HepG2 (cell line): Measurements from ENCODE around the gene TUBGCP5. TPM values are rescaled to one million over a fixed set of nuclear protein-coding genes. Genes with fewer than 3 reads are reported as not detected.

Source experiments
- ATAC-seq: fragments of 200-7000 bp; cut with Tn5 transposase; 3 replicates; pipeline ENCODE4 v1.9.1; 2020; ENCODE audit warnings: mild to moderate bottlenecking, moderate library complexity
- BruUV-seq: library from RNA; stranded (reverse); fragments of 400-500 nt; replicated peaks from 2 replicates; lab custom pipeline; 2021; lab: Mats Ljungman, UMichigan
- CTCF ChIA-PET: fragments of 300-600 bp; formaldehyde crosslinking; extraction: SDS; loops from one replicate; lab custom pipeline; 2021; ENCODE audit warnings: low total read pairs, inconsistent platforms, low intra/inter-chr PET ratio; lab: Yijun Ruan, JAX
- POLR2A ChIA-PET: fragments of 350-600 bp; sonication (Branson Sonifier 250); formaldehyde crosslinking; loops from one replicate; lab custom pipeline; 2020; ENCODE audit warnings: antibody characterized with exemption, inconsistent platforms; lab: Yijun Ruan, JAX
- DNase-seq: peaks from one replicate; pipeline ENCODE4 v3.0.0-alpha.2; 2015; ENCODE audit warnings: low spot score
- FAIRE-seq: peaks from 3 replicates; lab custom pipeline; 2011; peaks lifted over from hg19 to GRCh38; lab: Jason Lieb, UNC
- H2AFZ ChIP-seq: one replicate; pipeline ENCODE4 v1.6.1; 2011; ENCODE audit warnings: low read length, inconsistent platforms
- H3K27ac ChIP-seq: fragments of 300-600 bp; 3 replicates; pipeline ENCODE4 v1.8.0; 2011; ENCODE audit warnings: mixed run types, mild to moderate bottlenecking, mixed read lengths, low read length, inconsistent platforms; ENCODE audit not compliant: insufficient read depth; ENCODE audit errors: extremely low read length
- H3K27me3 ChIP-seq, 2 experiments: fragments of 200-600 bp in 1 of 2; 2 replicates in 1 of 2; 3 replicates in 1 of 2; pipeline versions ENCODE4 v1.6.0 to v1.8.0; 2011; ENCODE audit warnings: low read length in 2 of 2, mild to moderate bottlenecking in 2 of 2, moderate library complexity in 2 of 2, inconsistent platforms in 1 of 2; ENCODE audit not compliant: insufficient read depth in 2 of 2, control insufficient read depth in 1 of 2
- H3K36me3 ChIP-seq, 2 experiments: fragments of 200-600 bp in 1 of 2; replicated peaks in 1 of 2; 2 replicates in 1 of 2; 3 replicates in 1 of 2; pipeline versions ENCODE4 v1.5.1 to v1.8.0; 2011; ENCODE audit warnings: low read length in 2 of 2, inconsistent platforms in 1 of 2; ENCODE audit not compliant: insufficient read depth in 2 of 2, control insufficient read depth in 1 of 2
- H3K4me1 ChIP-seq: 2 replicates; pipeline ENCODE4 v1.5.1; 2012; ENCODE audit warnings: low read length, inconsistent platforms; ENCODE audit not compliant: insufficient read depth
- H3K4me2 ChIP-seq: 2 replicates; pipeline ENCODE4 v1.6.0; 2011; ENCODE audit warnings: low read depth, low read length, inconsistent platforms
- H3K4me3 ChIP-seq, 3 experiments: fragments of 200-600 bp in 1 of 3; sonication (generic), shearing (Covaris generic) in 1 of 3; replicated peaks in 1 of 3; 2 replicates each; pipeline ENCODE4 v1.5.1; 2011 to 2016; ENCODE audit warnings: low read length in 3 of 3, inconsistent platforms in 2 of 3, low read depth in 2 of 3, mild to moderate bottlenecking in 2 of 3, control low read depth in 1 of 3, mixed read lengths in 1 of 3; ENCODE audit not compliant: insufficient read depth in 1 of 3
- H3K79me2 ChIP-seq: one replicate; pipeline ENCODE4 v1.6.1; 2011; ENCODE audit warnings: low read length, inconsistent platforms; ENCODE audit not compliant: insufficient read depth
- H3K9ac ChIP-seq: 2 replicates; pipeline ENCODE4 v1.6.0; 2011; ENCODE audit warnings: mild to moderate bottlenecking, low read depth, low read length, inconsistent platforms; ENCODE audit not compliant: insufficient read depth
- H3K9me3 ChIP-seq: 2 replicates; pipeline ENCODE4 v1.5.1; 2012; ENCODE audit warnings: mild to moderate bottlenecking, low read length
- H4K20me1 ChIP-seq: 2 replicates; pipeline ENCODE4 v1.6.0; 2011; ENCODE audit warnings: inconsistent platforms, mild to moderate bottlenecking, low read length, moderate library complexity; ENCODE audit not compliant: insufficient read depth
- ARNT2 ChIP-seq: sonication (generic); formaldehyde crosslinking; IDR thresholded peaks from 2 replicates; pipeline ENCODE4 v1.8.0; 2022; ENCODE audit warnings: mild to moderate bottlenecking, low read depth, missing genetic modification reagents, moderate library complexity
- ARNTL ChIP-seq: sonication (generic); formaldehyde crosslinking; IDR thresholded peaks from 2 replicates; pipeline ENCODE4 v1.4.0; 2020; ENCODE audit warnings: mild to moderate bottlenecking, missing genetic modification reagents
- FLYWCH1 ChIP-seq: sonication (generic); formaldehyde crosslinking; IDR thresholded peaks from 2 replicates; pipeline ENCODE4 v1.8.1; 2023; ENCODE audit warnings: mild to moderate bottlenecking, missing genetic modification reagents
- NFRKB ChIP-seq: fragments of 450-650 bp; IDR thresholded peaks from 2 replicates; pipeline ENCODE4 v1.6.1; 2017
- PAXIP1 ChIP-seq: sonication (generic); formaldehyde crosslinking; conservative IDR thresholded peaks from 2 replicates; pipeline ENCODE4 v1.4.0; 2020; ENCODE audit warnings: mild to moderate bottlenecking, missing genetic modification reagents, moderate library complexity
- STAG1 ChIP-seq: sonication (generic); formaldehyde crosslinking; IDR thresholded peaks from 2 replicates; pipeline ENCODE4 v1.4.0; 2020; ENCODE audit warnings: missing genetic modification reagents
- U2AF2 ChIP-seq: fragments of 200-400 bp; formaldehyde crosslinking; IDR thresholded peaks from 2 replicates; pipeline ENCODE4 v1.6.1; 2017; ENCODE audit warnings: low read depth, mild to moderate bottlenecking, low read length
- ZFY ChIP-seq: sonication (generic); formaldehyde crosslinking; IDR thresholded peaks from 2 replicates; pipeline ENCODE4 v1.4.0; 2020; ENCODE audit warnings: missing genetic modification reagents
- ZMAT5 ChIP-seq: sonication (generic); formaldehyde crosslinking; IDR thresholded peaks from 2 replicates; pipeline ENCODE4 v1.5.0; 2020; ENCODE audit warnings: mild to moderate bottlenecking, low read depth, missing genetic modification reagents, borderline replicate concordance
- ZNF17 ChIP-seq: sonication (generic); formaldehyde crosslinking; IDR thresholded peaks from 2 replicates; pipeline ENCODE4 v1.5.0; 2020; ENCODE audit warnings: mild to moderate bottlenecking, missing genetic modification reagents
- ZNF350 ChIP-seq: sonication (generic); formaldehyde crosslinking; IDR thresholded peaks from 2 replicates; pipeline ENCODE4 v1.4.0; 2020; ENCODE audit warnings: mild to moderate bottlenecking, low read depth, missing genetic modification reagents, borderline replicate concordance
- ZNF557 ChIP-seq: sonication (generic); formaldehyde crosslinking; IDR thresholded peaks from 2 replicates; pipeline ENCODE4 v1.4.0; 2020; ENCODE audit warnings: missing genetic modification reagents
- ZNF646 ChIP-seq: sonication (generic); formaldehyde crosslinking; IDR thresholded peaks from 2 replicates; pipeline ENCODE4 v1.9.0; 2021; ENCODE audit warnings: mild to moderate bottlenecking, missing genetic modification reagents
- ZNF678 ChIP-seq: sonication (generic); formaldehyde crosslinking; IDR thresholded peaks from 2 replicates; pipeline ENCODE4 v1.4.0; 2020; ENCODE audit warnings: mild to moderate bottlenecking, missing genetic modification reagents
- ZNF775 ChIP-seq: sonication (generic); formaldehyde crosslinking; IDR thresholded peaks from 2 replicates; pipeline ENCODE4 v1.4.0; 2020; ENCODE audit warnings: missing genetic modification reagents, mild to moderate bottlenecking, moderate library complexity, borderline replicate concordance
- WGBS: methylation state at CpG from one replicate; pipeline ENCODE4 v1.1.6; 2017; ENCODE audit warnings: low lambda C conversion rate; 5-methylcytosine and 5-hydroxymethylcytosine counted together
- in situ Hi-C: cut with HindIII; loops from 2 replicates; pipeline ENCODE4 v1.10.0; 2017; ENCODE audit warnings: low pct_unique_long_range_greater_than_20kb; ENCODE audit not compliant: extremely low pct_ligation_motif_present
- intact Hi-C: fragments of 100-400 bp; cut with micrococcal nuclease; formaldehyde crosslinking; loops from one replicate; pipeline ENCODE4 v1.10.0; 2022; ENCODE audit not compliant: unreplicated experiment
- polyA plus RNA-seq, 8 experiments: library from polyadenylated mRNA; depleted of rRNA in 3 of 8; stranded (reverse) in 7 of 8; unstranded in 1 of 8; fragments of >200 nt; fragmentation: Illumina TruSeq in 4 of 8; extraction: Trizol in 4 of 8; gene quantifications; 2 replicates each; pipeline versions ENCODE4 v1.2.1 to v1.2.3, GENCODE V29; 2011 to 2016; ENCODE audit warnings: low read depth in 4 of 8, missing spikeins in 1 of 8, mixed read lengths in 1 of 8; ENCODE audit not compliant: insufficient read depth in 1 of 8
- total RNA-seq, 5 experiments: library from RNA; depleted of rRNA; stranded (reverse); fragments of >200 nt; fragmentation: Illumina TruSeq; extraction: Trizol; gene quantifications; 2 replicates each; pipeline ENCODE4 v1.2.3, GENCODE V29; 2016; ENCODE audit warnings: low read depth in 1 of 5
- TF ChIP-seq, protein P1 (sequence below): sonication (generic); formaldehyde crosslinking; IDR thresholded peaks from 2 replicates; pipeline ENCODE4 v1.4.0; 2020; ENCODE audit warnings: mild to moderate bottlenecking, missing genetic modification reagents

Gene TUBGCP5
- total and polyA plus RNA-seq, 2 of the 13 experiments (the other 11 are each of a cell fraction or from before 2014, with no cell fraction given): 7.2 to 25.0 TPM

- ATAC-seq: no peak
- H3K4me2 ChIP-seq: no peak overlapping the region
- FAIRE-seq: no peak
- H3K79me2 ChIP-seq: no peaks in the 10 kb centered on the region
- WGBS: 95% methylated on average over 2 of the region's 2 CpGs
- no peak overlapping the region for H3K27ac ChIP-seq
- H3K27me3 ChIP-seq: no peaks in the 10 kb centered on the region
- peaks cover 18 to 57% of the 10 kb centered on the region in 2 experiments; a peak in 4 of 5 replicates for H3K36me3 ChIP-seq
- no peaks in the 10 kb centered on the region for H3K4me1 ChIP-seq
- no peak overlapping the region for H3K9ac ChIP-seq
- CTCF ChIA-PET: no interaction called here
- POLR2A ChIA-PET: no interaction called here
- H3K4me3 ChIP-seq: no peak overlapping the region
- intact Hi-C loops: no loop called here
- H2AFZ ChIP-seq: no peak overlapping the region
- in situ Hi-C loops: no loop called here
- no peaks in the 10 kb centered on the region for H3K9me3 ChIP-seq
- DNase-seq: no peak
- no peaks in the 10 kb centered on the region for H4K20me1 ChIP-seq
- BruUV-seq: no TSS peak
- TF ChIP-seq, protein P1, sequence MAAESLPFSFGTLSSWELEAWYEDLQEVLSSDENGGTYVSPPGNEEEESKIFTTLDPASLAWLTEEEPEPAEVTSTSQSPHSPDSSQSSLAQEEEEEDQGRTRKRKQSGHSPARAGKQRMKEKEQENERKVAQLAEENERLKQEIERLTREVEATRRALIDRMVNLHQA (CRISPR knock-in tag): no peak
- TF ChIP-seq ZFY (CRISPR knock-in tag) (no peak), U2AF2 (no peak), ZMAT5 (CRISPR knock-in tag) (no peak), ZNF646 (CRISPR knock-in tag) (no peak), ARNT2 (CRISPR knock-in tag) (no peak), PAXIP1 (CRISPR knock-in tag) (no peak), ZNF775 (CRISPR knock-in tag) (no peak), STAG1 (CRISPR knock-in tag) (no peak), ZNF557 (CRISPR knock-in tag) (no peak), ARNTL (CRISPR knock-in tag) (no peak), NFRKB (no peak), ZNF17 (no peak), ZNF678 (CRISPR knock-in tag) (no peak), ZNF350 (CRISPR knock-in tag) (no peak), FLYWCH1 (no peak)
Observed at GRCh38 chr15:23002920-23003319, 36.4 kb downstream of the TUBGCP5 start.
